Ramos (cell line): Measurements from ENCODE around the gene CSN1S1.

Experiments used
- in situ Hi-C: fragments of 300-500 bp; cut with MboI; formaldehyde crosslinking; loops from one replicate; pipeline ENCODE4 v1.14.3; 2022; ENCODE audit warnings: low sequenced_read_pairs; ENCODE audit not compliant: unreplicated experiment

Gene CSN1S1

DNA sequence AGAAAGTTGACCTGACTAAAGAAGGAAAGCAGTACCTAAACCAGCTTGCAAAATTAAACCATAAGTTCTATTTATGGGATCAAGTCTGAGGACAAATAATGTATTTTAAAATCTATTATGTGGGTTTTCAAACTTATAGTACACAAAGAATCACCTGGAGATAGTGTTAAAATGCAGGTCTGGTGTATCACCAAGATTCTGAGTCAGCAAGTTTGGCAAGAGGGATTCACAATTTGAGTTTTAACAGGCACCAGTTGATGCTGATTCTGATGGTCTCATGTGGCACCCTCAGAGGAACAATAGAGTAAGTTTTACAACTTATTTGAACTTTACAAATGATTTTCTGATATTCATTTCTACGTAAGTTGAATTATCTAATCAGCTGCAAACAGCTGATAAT lies 55.8 kb downstream of the CSN1S1 start:
- in situ Hi-C loops = no loop called here

GRCh38 chr4:69991016-69991415 lies 60.1 kb downstream of the CSN1S1 start:
- in situ Hi-C loops = no loop called here

DNA sequence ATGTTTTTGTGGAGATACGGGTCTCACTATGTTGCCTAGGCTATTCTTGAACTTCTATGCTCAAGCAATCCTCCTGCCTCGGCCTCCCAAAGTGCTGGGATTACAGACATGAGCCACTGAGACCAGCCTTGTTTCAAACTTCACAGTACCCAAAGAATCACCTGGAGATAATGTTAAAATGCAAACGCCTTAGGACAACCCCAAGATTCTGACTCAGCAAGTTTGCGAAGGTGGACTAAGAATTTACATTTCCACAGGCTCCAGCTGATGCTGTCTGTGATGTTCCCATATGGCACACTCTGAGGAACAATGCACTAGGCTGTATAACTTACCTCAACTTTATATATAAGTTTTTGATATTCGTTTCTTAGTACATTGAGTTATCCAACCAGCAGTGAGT lies 63.9 kb downstream of the CSN1S1 start:
- in situ Hi-C loops = no loop called here

DNA sequence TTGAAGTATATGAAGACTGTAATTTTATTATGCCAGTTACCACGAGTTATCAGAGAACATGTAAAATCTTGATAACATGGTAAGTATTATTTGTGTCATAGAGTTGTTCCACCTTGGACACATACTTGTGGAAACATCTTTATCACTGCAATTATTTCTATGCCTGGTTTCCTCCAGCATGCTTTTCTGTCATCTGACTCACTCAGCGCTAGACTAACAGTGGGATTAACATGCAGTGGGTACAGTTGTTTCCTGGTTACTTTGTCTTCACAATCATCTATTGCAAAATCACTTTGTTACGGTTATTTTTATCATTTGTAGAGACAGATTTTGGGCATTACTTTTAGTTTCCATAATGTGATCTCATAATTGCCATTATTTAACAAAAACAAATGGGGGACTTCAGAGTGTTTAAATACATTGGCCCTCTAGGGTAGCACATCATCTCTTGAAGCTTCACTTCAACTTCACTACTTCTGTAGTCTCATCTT lies 64.7 kb downstream of the CSN1S1 start, which contains the start of gene STATH:
TSS of gene STATH (plus strand) at position 441 of the 491 bp plus-strand sequence. CDS start 2,472 bp downstream, outside the sequence.
- in situ Hi-C loops = no loop called here
